ENCODE data around the gene UBE2R2.

- no peak for TF ChIP-seq CTCF (conservative IDR thresholded peaks at IDR 0.05)
- TF ChIP-seq ZFX (IDR thresholded peaks at IDR 0.05) = no peak
These were observed 96.6 kb downstream of the UBE2R2 start for GRCh38 chr9:33913541-33913940.

Measured in C4-2B (cell line).